Skeletal muscle cell (primary cell): Measurements from ENCODE around the gene ANKRD27.
"Not testable (repeated sequence)": the region's sequence is repeated elsewhere in the genome, so short reads cannot be mapped to it uniquely, and the experiment has no call there.

Experiments used
- DNase-seq: peaks from one replicate; pipeline ENCODE4 v3.0.0-alpha.2; 2010; ENCODE audit warnings: low read depth
- H3K4me3 ChIP-seq: 2 replicates; pipeline ENCODE4 v1.5.1; 2011; ENCODE audit warnings: low read depth, mild to moderate bottlenecking, control low read depth, low read length, moderate library complexity

The ANKRD27 gene

GRCh38 chr19:32619051-32619685 is 55.8 kb downstream of the ANKRD27 start:
- no peak for DNase-seq
- H3K4me3 ChIP-seq, result no peak overlapping the region

DNA sequence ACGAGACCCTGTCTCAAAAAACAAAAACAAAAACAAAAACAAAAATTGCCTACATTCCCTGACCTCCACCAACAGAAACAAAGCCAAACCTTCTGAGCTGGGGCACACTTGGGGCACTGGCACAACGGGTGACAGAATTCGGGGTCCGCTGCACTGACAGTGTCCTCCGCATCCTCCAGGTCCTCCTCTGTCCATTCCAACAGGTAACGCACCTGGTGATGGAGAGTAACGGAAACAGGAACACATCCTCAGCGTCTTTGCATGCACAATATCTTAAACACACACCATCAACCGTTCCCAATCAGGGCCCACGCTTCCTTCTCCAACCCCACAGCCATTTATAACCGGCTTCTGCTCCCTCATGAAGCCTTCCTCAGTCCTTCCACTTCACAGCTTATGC is 59.4 kb downstream of the ANKRD27 start:
- no peak overlapping the region for H3K4me3 ChIP-seq
- no peak for DNase-seq

GRCh38 chr19:32614916-32615315 is 60.1 kb downstream of the ANKRD27 start:
- H3K4me3 ChIP-seq, result no peak overlapping the region
- no peak for DNase-seq

GRCh38 chr19:32613008-32613407 is 62.0 kb downstream of the ANKRD27 start:
- H3K4me3 ChIP-seq, result no peak overlapping the region
- no peak for DNase-seq

DNA sequence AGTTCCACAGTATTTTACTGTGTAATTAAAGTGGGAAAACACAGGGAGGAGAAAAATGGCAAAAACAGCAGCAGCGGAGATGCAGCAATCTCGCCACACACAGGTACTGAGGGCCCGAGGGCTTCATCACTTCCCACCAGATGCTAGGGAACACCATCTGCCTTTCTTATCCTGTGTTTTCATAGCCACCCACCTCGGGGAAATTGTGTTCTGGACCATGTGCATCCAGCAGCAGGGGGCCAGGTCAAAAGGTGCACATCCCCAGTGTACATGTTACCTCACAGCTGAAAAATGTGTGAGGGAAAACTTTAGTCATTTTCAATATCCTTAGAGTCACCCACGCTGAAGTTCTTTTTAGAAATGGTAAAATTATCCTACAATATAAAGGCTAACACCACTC is 63.8 kb downstream of the ANKRD27 start:
- H3K4me3 ChIP-seq, result no peak overlapping the region

DNA sequence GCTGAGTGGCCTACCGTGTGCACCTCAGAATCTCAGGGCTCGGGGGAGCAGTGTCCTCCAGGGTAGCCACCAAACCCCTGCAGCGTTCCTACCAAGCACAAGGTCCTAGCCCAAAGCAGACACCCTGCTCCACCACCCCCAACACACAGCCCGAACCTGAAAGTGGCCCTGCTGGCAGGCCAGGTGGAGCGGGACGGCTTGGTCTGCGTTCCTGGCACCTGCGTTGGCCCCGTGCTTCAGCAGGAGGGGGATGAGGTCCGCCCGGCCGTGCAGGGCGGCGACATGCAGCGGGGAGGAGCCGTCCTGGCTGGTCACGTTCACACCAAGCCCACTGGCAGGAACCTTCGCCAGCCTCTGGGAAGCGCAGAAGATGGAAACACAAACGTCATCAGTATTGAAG is 67.5 kb downstream of the ANKRD27 start:
- no peak overlapping the region for H3K4me3 ChIP-seq
- no peak for DNase-seq

More for the DNA sequence above, 63.8 kb downstream of the ANKRD27 start:
- peak; percentile 69 for DNase-seq

DNA sequence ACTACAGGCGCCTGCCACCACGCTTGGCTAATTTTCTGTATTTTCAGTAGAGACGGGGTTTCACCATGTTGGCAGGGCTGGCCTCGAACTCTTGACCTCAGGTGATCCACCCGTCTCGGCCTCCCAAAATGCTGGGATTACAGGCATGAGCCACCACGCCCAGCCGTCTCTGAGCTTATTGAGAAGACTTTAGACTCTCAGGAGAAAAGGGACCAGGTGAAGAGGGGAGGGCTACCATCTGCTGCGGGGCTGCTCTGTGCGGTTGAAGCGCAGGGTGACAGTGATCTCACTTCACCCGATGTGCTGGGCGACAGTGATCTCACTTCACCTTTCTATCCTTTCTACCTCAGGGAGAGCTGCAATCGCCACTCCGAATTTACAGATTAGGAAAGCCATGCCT is 68.7 kb downstream of the ANKRD27 start:
- no peak for DNase-seq
- H3K4me3 ChIP-seq, result no peak overlapping the region

DNA sequence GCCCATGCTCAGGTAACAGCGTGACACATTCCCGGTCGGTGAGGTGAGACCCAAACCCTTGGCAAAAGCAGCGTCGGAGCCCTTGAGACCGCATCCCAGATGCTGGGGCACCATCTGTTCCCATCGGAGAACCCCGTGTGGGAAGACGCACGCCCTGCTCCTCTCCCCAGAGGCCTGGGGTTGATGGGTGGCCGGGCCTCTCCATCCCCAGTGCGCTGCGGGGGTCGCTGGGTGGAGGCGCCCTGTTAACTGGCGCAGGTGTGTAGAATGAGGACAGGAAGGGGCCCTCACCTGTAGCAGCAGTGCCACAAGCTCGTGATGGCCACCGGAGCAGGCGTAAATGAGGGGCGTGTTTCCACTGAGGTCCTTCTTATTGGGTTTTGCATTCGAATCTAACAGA is 69.4 kb downstream of the ANKRD27 start:
- no peak overlapping the region for H3K4me3 ChIP-seq
- no peak for DNase-seq

DNA sequence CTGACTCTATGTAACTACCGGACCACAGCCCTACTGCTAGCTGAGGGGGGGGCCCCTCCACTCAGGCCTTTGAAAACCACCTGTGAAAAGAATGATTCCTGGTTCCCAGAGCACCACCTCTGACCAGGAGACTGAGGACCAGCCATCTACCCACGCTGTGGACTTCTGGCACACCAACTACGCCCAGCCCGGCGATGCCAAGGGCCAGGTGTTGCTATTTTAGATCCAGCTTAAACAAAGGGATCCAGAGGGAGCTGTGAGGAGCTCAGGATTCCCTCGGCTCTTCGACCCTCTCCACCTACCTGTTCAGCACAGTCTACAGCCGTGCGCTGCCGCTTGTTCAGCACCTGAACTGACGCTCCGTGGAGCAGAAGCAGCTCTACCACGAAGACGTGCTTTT is 71.0 kb downstream of the ANKRD27 start:
- no peak overlapping the region for H3K4me3 ChIP-seq
- no peak for DNase-seq

GRCh38 chr19:32599736-32600157 is 75.2 kb downstream of the ANKRD27 start:
- H3K4me3 ChIP-seq, result no peak overlapping the region
- peak; percentile 22 for DNase-seq

GRCh38 chr19:32599258-32599657 is 75.7 kb downstream of the ANKRD27 start:
- no peak for DNase-seq
- H3K4me3 ChIP-seq, result no peak overlapping the region

- DNase-seq, result no peak
- H3K4me3 ChIP-seq, result no peak overlapping the region
Measured at GRCh38 chr19:32598022-32598421, 77.0 kb downstream of the ANKRD27 start.

DNA sequence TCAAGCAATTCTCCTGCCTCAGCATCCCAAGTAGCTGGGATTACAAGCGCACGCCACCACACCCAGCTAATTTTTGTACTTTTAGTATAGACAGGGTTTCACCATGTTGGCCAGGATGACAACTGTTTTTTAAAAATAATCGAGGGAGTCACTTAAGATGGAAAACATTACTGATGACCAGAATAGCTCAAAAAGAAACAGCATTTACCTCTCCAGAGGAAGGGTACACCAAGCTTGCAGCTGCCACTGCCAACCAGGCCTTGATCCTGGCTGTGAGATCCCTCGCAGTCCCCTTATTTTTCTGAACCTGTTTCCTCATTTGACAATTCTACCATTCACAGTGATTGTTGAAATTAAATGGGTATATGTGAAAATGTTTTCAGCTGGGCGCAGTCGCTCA is 79.5 kb downstream of the ANKRD27 start:
- DNase-seq, result no peak

GRCh38 chr19:32594021-32594420 is 81.0 kb downstream of the ANKRD27 start:
- H3K4me3 ChIP-seq, result no peak overlapping the region
- no peak for DNase-seq

More for the DNA sequence above, 79.5 kb downstream of the ANKRD27 start:
- no peak overlapping the region for H3K4me3 ChIP-seq

- not testable (repeated sequence) for DNase-seq, H3K4me3 ChIP-seq
Measured at GRCh38 chr19:32587747-32588504, 87.1 kb downstream of the ANKRD27 start.

DNA sequence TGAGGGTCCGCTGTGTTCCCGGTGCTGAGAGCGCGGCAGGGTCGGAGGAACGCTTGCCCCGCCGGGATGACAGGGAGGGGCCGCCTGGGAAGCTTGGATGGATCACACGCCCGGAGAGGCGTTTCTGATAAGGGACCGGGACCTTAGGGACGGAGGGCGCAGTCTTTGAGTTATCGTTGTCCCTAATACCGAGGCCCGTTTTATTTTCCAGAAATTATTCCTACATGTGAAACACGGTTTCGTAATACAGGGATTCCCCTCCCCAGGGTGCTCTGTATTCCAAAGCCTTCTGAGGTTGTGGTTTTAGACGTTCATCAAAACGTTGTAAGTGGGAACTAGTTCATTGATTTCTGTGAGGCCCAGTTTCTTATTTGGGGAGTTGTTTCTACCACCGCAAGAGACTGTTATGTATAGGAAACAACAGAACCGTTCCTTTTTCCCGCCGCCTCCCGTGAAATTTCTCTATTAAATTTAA is 93.2 kb downstream of the ANKRD27 start:
- no peak for DNase-seq

DNA sequence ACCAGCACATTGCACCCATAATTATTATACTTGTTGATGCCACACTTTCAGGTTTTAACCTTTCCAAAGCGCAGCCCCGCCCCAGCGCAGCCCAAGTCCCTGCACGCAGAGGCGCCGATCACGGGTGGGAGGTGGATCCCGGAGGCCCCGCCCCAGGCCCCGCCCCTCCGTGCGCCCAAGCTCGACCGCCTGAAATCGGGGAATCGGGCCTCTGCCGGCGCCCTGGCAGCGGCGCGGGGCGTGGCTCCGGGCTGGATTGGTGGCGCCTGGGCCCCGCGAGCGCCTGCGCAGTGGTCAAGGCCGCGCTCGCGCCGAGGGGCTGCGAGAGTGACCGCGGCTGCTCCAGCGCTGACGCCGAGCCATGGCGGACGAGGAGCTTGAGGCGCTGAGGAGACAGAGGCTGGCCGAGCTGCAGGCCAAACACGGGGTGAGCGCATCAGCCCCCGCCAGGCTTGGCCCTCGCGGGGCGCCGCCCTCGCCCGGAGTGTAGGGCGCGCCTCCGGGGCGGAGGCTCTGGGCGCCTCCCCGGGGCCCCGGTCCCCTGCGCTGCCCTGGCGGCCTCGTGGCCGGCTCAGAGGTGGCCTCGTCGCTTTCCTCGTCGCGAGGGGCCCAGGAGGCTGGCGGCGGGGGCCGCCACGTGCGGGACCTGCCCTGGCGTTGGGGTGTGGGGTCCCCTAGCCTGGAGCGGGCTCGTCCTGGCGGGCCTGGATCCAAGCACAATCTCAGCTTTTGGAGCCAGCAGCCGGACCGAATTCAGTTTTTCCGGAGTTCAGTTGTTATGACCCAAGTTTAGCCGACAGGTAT is 93.9 kb downstream of the ANKRD27 start, which contains the start of gene PDCD5:
TSS of gene PDCD5 (plus strand) at position 290 of the 804 bp plus-strand sequence. CDS start at position 362, 72 bp downstream.
- DNase-seq, result peak; percentile 75
- H3K4me3 ChIP-seq, result peak within 1 kb of the TSS; percentile 94

More for the DNA sequence above, 93.2 kb downstream of the ANKRD27 start:
- H3K4me3 ChIP-seq, result peak overlapping the region; percentile 94

DNA sequence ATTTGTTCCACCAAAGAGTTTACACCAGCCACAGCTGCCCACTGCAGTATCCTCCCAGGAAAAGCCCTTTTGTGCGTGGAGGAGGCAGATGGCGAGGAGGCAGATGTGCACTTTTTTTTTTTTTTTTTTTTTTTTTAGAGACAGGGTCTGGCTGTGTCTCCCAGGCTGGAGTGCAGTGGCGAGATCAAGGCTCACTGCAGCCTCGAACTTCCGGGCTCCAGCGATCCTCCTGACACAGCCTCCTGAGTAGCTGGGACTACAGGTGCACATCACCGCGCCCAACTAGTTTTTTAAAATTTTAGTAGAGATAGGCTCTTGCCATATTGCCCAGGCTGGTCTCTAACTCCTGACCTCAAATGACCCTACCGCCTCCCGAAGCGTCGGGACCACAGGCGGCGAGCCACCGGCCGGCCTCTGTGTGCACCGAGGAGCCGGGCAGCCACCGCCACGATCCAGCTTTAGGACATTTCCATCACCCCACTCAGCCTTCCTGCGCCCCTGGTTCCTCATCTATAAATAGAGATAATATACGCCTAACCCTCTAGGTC is 94.6 kb downstream of the ANKRD27 start:
- peak overlapping the region; percentile 94 for H3K4me3 ChIP-seq
- no peak for DNase-seq

DNA sequence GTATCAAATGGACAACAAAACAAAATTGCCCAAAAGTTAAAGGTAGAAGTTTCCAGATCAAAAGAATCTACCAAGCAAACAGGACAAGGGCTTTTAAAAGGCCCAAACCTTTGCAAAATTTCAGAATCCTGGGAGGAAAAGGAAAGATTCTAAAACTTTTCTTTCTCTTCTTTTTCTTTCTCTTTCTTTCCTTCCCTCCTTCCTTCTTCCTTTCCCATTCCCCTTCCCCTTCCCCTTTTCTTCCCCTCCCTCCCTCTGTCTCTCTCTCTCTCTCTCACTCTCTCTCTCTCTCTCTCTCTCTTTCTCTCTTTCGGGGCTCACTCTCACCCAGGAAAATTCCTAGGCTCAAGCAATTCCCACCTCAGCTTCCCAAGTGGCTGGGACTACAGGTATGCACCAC is 98.2 kb downstream of the ANKRD27 start:
- DNase-seq, result no peak

DNA sequence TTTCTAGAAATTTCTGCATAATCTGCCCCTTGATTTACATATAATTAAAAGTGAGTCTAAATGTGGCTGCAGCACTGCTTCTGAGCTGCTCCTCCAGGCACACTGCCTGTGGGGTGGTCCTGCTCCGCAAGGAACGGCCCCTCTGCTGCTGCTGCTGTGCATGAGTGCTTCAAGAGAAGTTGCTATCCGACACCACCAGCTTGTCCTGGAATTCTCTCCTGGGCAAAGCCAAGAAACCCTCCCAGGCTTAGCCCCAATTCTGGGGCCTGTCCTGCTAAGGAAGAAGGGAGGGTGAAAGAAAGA is 101.5 kb downstream of the ANKRD27 start:
- no peak overlapping the region for H3K4me3 ChIP-seq
- no peak for DNase-seq

More for the DNA sequence above, 98.2 kb downstream of the ANKRD27 start:
- no peak overlapping the region for H3K4me3 ChIP-seq
